ENCODE data around the gene PICALM. TPM values are rescaled to one million over a fixed set of nuclear protein-coding genes. Genes with fewer than 3 reads are reported as not detected.

Gene PICALM
- polyA plus RNA-seq, 3 donors: 62.4 to 241 (median 81.0) TPM

- TF ChIP-seq, protein P1, sequence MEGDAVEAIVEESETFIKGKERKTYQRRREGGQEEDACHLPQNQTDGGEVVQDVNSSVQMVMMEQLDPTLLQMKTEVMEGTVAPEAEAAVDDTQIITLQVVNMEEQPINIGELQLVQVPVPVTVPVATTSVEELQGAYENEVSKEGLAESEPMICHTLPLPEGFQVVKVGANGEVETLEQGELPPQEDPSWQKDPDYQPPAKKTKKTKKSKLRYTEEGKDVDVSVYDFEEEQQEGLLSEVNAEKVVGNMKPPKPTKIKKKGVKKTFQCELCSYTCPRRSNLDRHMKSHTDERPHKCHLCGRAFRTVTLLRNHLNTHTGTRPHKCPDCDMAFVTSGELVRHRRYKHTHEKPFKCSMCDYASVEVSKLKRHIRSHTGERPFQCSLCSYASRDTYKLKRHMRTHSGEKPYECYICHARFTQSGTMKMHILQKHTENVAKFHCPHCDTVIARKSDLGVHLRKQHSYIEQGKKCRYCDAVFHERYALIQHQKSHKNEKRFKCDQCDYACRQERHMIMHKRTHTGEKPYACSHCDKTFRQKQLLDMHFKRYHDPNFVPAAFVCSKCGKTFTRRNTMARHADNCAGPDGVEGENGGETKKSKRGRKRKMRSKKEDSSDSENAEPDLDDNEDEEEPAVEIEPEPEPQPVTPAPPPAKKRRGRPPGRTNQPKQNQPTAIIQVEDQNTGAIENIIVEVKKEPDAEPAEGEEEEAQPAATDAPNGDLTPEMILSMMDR (IDR thresholded peaks at IDR 0.05): no peak
- peak in 2 of 3 donors; percentile 58 to 61 for DNase-seq
- Mint-ChIP-seq H3K4me3 (no peak overlapping the region), H3K27ac (peak overlapping the region; percentile 46 to 93 (median 90)), H3K9me3 (peaks cover 0 to 2% (median 0%) of the 10 kb centered on the region in 7 donors), H3K27me3 (ENCODE audit: low read depth in 3 of 3) (no peaks in the 10 kb centered on the region), H3K36me3 (peaks cover 17 to 18% of the 10 kb centered on the region in 2 donors), H3K4me1 (peaks cover 91% of the 10 kb centered on the region)
- no CpG with 5 or more reads among the region's 1 CpG for WGBS (ENCODE audit: insufficient coverage)
- H3K4me1 ChIP-seq (ENCODE audit: control insufficient read depth in 1 of 2, insufficient read depth in 2 of 2, low read length in 2 of 2): peaks cover 75 to 97% of the 10 kb centered on the region in 2 donors
- intact Hi-C loops (cut with micrococcal nuclease): loop anchor here in 1 of 2 donors (2.0 kb wide), 1 partner anchor 23 kb away; the partner anchor contains the start of gene PICALM
- no peak overlapping the region for H2AFZ ChIP-seq (ENCODE audit: insufficient read depth, low read depth, low read length, poor library complexity, severe bottlenecking)
- H3K4me2 ChIP-seq (replicated peaks; ENCODE audit: extremely low read depth, low read length, poor library complexity, severe bottlenecking): peak overlapping the region; percentile 44
- peaks cover 100% of the 10 kb centered on the region for H3K79me2 ChIP-seq (ENCODE audit: insufficient read depth, low read length)
- no peaks in the 10 kb centered on the region for H3K36me3 ChIP-seq (replicated peaks in 1 of 2; ENCODE audit: control insufficient read depth in 1 of 2, insufficient read depth in 2 of 2, low read length in 2 of 2)
- H3K9me3 ChIP-seq (replicated peaks in 1 of 2; ENCODE audit: control insufficient read depth in 1 of 2, insufficient read depth in 1 of 2, low read length in 2 of 2): no peaks in the 10 kb centered on the region
- H3K27ac ChIP-seq (ENCODE audit: low read depth in 1 of 2, low read length in 2 of 2): peak overlapping the region in 1 of 2 donors; percentile 75
- peaks cover 100% of the 10 kb centered on the region for H4K20me1 ChIP-seq (ENCODE audit: insufficient read depth, low read length)
- peak overlapping the region in 1 of 3 experiments; percentile 41 for H3K4me3 ChIP-seq (replicated peaks in 1 of 3; ENCODE audit: low read depth in 2 of 3, low read length in 3 of 3)
- H3K27me3 ChIP-seq (ENCODE audit: control insufficient read depth in 2 of 2, insufficient read depth in 2 of 2, low read length in 2 of 2): no peaks in the 10 kb centered on the region
- H3K9ac ChIP-seq (ENCODE audit: insufficient read depth, low read length, poor library complexity, severe bottlenecking): no peak overlapping the region
These were observed 22.8 kb downstream of the PICALM start for GRCh38 chr11:86046116-86046515.

DNA sequence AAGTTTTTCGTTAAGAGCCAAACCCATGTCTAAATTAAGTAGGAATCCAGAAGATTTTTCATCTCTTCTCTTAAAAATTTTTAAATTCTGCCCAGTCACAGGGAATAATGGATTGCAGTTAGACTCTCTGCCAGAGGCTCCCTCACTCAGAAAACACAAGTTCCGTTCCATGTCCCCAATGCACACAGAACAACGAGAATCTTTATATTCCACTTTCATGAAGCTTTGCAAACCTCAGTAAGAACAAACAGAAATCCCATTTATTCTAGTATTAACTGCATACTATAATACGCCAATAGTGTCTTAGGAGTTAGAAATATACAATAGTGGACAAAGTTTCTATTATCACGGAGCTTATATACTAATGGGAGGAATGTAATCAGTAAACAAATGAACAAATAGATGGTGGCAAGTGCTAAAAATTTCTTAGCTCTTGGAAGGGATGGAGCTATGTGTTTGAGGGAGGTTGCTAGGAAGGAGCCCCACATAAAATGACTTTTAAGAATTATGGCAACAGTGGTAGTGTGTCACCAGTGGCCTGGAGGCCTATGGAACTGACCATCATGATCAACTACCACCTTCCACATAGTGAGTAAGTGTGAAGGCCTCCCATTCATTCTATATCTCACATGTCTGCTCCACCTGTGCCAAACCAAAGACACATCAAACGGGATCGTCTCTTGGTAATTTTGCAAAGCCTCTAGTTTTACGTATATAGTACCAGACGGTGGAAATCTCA is 24.9 kb downstream of the PICALM start:
- H3K36me3 Mint-ChIP-seq: peaks cover 18 to 28% of the 10 kb centered on the region in 2 donors
- Histone ChIP-seq H3K27me3 (ENCODE audit: control insufficient read depth in 2 of 2, insufficient read depth in 2 of 2, low read length in 2 of 2) (no peaks in the 10 kb centered on the region), H3K9me3 (replicated peaks in 1 of 2; ENCODE audit: control insufficient read depth in 1 of 2, insufficient read depth in 1 of 2, low read length in 2 of 2) (no peaks in the 10 kb centered on the region), H3K4me2 (replicated peaks; ENCODE audit: extremely low read depth, low read length, poor library complexity, severe bottlenecking) (peak overlapping the region; percentile 9), H3K4me1 (ENCODE audit: control insufficient read depth in 1 of 2, insufficient read depth in 2 of 2, low read length in 2 of 2) (peaks cover 71 to 83% of the 10 kb centered on the region in 2 donors), H2AFZ (ENCODE audit: insufficient read depth, low read depth, low read length, poor library complexity, severe bottlenecking) (no peak overlapping the region), H3K4me3 (replicated peaks in 1 of 3; ENCODE audit: low read depth in 2 of 3, low read length in 3 of 3) (no peak overlapping the region), H3K27ac (ENCODE audit: low read depth in 1 of 2, low read length in 2 of 2) (peak overlapping the region in 1 of 2 donors; percentile 66), H3K9ac (ENCODE audit: insufficient read depth, low read length, poor library complexity, severe bottlenecking) (no peak overlapping the region), H3K79me2 (ENCODE audit: insufficient read depth, low read length) (peaks cover 100% of the 10 kb centered on the region), H4K20me1 (ENCODE audit: insufficient read depth, low read length) (peaks cover 100% of the 10 kb centered on the region), H3K36me3 (replicated peaks in 1 of 2; ENCODE audit: control insufficient read depth in 1 of 2, insufficient read depth in 2 of 2, low read length in 2 of 2) (peaks cover 3 to 7% of the 10 kb centered on the region in 2 donors)
- TF ChIP-seq, protein P1 (IDR thresholded peaks at IDR 0.05): no peak
- no peak overlapping the region for H3K4me3 Mint-ChIP-seq
- peak overlapping the region; percentile 41 to 89 (median 63) for H3K27ac Mint-ChIP-seq
- H3K4me1 Mint-ChIP-seq: peaks cover 76% of the 10 kb centered on the region
- intact Hi-C loops (cut with micrococcal nuclease): loop anchor here (5.0 kb wide), 4 partner anchors 98 to 203 kb away; no protein-coding TSS in a partner anchor
- no peaks in the 10 kb centered on the region for H3K27me3 Mint-ChIP-seq (ENCODE audit: low read depth in 3 of 3)
- 96% methylated on average over 4 of the region's 9 CpGs for WGBS (ENCODE audit: insufficient coverage)
- H3K9me3 Mint-ChIP-seq: peaks cover 0 to 2% (median 0%) of the 10 kb centered on the region in 7 donors
- DNase-seq: no peak
